Loucy (cell line): ENCODE results near the gene C5orf24.

Experiments
- EZH2phosphoT487 ChIP-seq: fragments of 200-600 bp; IDR thresholded peaks from 2 replicates; pipeline ENCODE4 v1.6.1; 2018; ENCODE audit warnings: antibody characterized with exemption, mild to moderate bottlenecking, moderate library complexity, borderline replicate concordance
- TF ChIP-seq, protein P1 (sequence below): fragments of 200-600 bp; sonication (generic); conservative IDR thresholded peaks from 2 replicates; pipeline ENCODE4 v1.5.1; 2014; ENCODE audit warnings: mild to moderate bottlenecking, antibody characterized with exemption, low read length

DNA sequence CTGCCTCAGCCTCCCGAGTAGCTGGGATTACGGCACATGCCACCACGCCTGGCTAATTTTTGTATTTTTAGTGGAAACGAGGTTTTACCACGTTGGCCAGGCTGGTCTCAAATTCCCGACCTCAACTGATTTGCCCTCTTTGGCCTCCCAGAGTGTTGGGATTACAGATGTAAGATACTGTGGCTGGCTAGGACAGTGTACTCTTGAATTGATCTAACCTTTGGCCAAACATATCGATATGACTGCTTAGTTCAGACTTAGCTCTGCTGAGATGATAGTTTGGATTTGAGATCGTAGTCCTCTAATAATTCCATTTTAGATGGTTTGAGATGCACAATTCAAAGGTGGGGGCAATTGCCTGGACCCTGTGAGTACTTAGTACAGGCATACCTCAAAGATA lies 43.6 kb downstream of the C5orf24 start:
- TF ChIP-seq, protein P1, sequence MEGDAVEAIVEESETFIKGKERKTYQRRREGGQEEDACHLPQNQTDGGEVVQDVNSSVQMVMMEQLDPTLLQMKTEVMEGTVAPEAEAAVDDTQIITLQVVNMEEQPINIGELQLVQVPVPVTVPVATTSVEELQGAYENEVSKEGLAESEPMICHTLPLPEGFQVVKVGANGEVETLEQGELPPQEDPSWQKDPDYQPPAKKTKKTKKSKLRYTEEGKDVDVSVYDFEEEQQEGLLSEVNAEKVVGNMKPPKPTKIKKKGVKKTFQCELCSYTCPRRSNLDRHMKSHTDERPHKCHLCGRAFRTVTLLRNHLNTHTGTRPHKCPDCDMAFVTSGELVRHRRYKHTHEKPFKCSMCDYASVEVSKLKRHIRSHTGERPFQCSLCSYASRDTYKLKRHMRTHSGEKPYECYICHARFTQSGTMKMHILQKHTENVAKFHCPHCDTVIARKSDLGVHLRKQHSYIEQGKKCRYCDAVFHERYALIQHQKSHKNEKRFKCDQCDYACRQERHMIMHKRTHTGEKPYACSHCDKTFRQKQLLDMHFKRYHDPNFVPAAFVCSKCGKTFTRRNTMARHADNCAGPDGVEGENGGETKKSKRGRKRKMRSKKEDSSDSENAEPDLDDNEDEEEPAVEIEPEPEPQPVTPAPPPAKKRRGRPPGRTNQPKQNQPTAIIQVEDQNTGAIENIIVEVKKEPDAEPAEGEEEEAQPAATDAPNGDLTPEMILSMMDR, result no peak
- TF ChIP-seq EZH2phosphoT487, result no peak
